HepG2 (cell line): ENCODE data around the gene MXRA7. TPM values are rescaled to one million over a fixed set of nuclear protein-coding genes. Genes with fewer than 3 reads are reported as not detected.

ENCODE experiments used
- CHCHD3 ChIP-seq: sonication (generic); formaldehyde crosslinking; IDR thresholded peaks from 2 replicates; pipeline ENCODE4 v1.8.0; 2022; ENCODE audit warnings: mild to moderate bottlenecking, missing genetic modification reagents, moderate library complexity
- ERF ChIP-seq: IDR thresholded peaks from 2 replicates; pipeline ENCODE4 v1.6.1; 2018; ENCODE audit warnings: missing biosample characterization, missing genetic modification reagents
- FOSL1 ChIP-seq: sonication (generic); formaldehyde crosslinking; IDR thresholded peaks from 2 replicates; pipeline ENCODE4 v1.9.0; 2021; ENCODE audit warnings: missing genetic modification reagents, borderline replicate concordance
- GTF3A ChIP-seq: sonication (generic); formaldehyde crosslinking; conservative IDR thresholded peaks from 2 replicates; pipeline ENCODE4 v1.4.0; 2020; ENCODE audit warnings: mild to moderate bottlenecking, missing genetic modification reagents
- SMAD1 ChIP-seq: sonication (generic); formaldehyde crosslinking; IDR thresholded peaks from 2 replicates; pipeline ENCODE4 v1.4.0; 2020; ENCODE audit warnings: missing genetic modification reagents, low read depth, mild to moderate bottlenecking, borderline replicate concordance
- TBP ChIP-seq: sonication (generic); formaldehyde crosslinking; IDR thresholded peaks from 2 replicates; pipeline ENCODE4 v1.5.0; 2020; ENCODE audit warnings: missing genetic modification reagents
- U2AF2 ChIP-seq: fragments of 200-400 bp; formaldehyde crosslinking; IDR thresholded peaks from 2 replicates; pipeline ENCODE4 v1.6.1; 2017; ENCODE audit warnings: low read depth, mild to moderate bottlenecking, low read length
- ZNF333 ChIP-seq: sonication (generic); formaldehyde crosslinking; IDR thresholded peaks from 2 replicates; pipeline ENCODE4 v1.4.0; 2020; ENCODE audit warnings: mild to moderate bottlenecking, missing genetic modification reagents, borderline replicate concordance
- ZNF337 ChIP-seq: sonication (generic); formaldehyde crosslinking; IDR thresholded peaks from 2 replicates; pipeline ENCODE4 v1.5.1; 2020; ENCODE audit warnings: missing genetic modification reagents, low read depth, mild to moderate bottlenecking, borderline replicate concordance
- ZNF407 ChIP-seq: sonication (generic); formaldehyde crosslinking; IDR thresholded peaks from one replicate; pipeline ENCODE4 v1.5.1; 2020; ENCODE audit warnings: mild to moderate bottlenecking, missing genetic modification reagents; ENCODE audit errors: not compliant biosample characterization
- ZNF484 ChIP-seq: sonication (generic); formaldehyde crosslinking; IDR thresholded peaks from 2 replicates; pipeline ENCODE4 v1.5.1; 2020; ENCODE audit warnings: mild to moderate bottlenecking, low read depth, missing genetic modification reagents, borderline replicate concordance
- ZNF510 ChIP-seq: sonication (generic); formaldehyde crosslinking; IDR thresholded peaks from 2 replicates; pipeline ENCODE4 v1.4.0; 2020; ENCODE audit warnings: low read depth, mild to moderate bottlenecking, missing genetic modification reagents
- ZNF670 ChIP-seq: sonication (generic); formaldehyde crosslinking; IDR thresholded peaks from 2 replicates; pipeline ENCODE4 v1.8.0; 2022; ENCODE audit warnings: mild to moderate bottlenecking, missing genetic modification reagents, borderline replicate concordance
- polyA plus RNA-seq, 8 experiments: library from polyadenylated mRNA; depleted of rRNA in 3 of 8; stranded (reverse) in 7 of 8; unstranded in 1 of 8; fragments of >200 nt; fragmentation: Illumina TruSeq in 4 of 8; extraction: Trizol in 4 of 8; gene quantifications; 2 replicates each; pipeline versions ENCODE4 v1.2.1 to v1.2.3, GENCODE V29; 2011 to 2016; ENCODE audit warnings: low read depth in 4 of 8, missing spikeins in 1 of 8, mixed read lengths in 1 of 8; ENCODE audit not compliant: insufficient read depth in 1 of 8
- total RNA-seq, 5 experiments: library from RNA; depleted of rRNA; stranded (reverse); fragments of >200 nt; fragmentation: Illumina TruSeq; extraction: Trizol; gene quantifications; 2 replicates each; pipeline ENCODE4 v1.2.3, GENCODE V29; 2016; ENCODE audit warnings: low read depth in 1 of 5
- TF ChIP-seq, protein P1 (sequence below): sonication (generic); formaldehyde crosslinking; IDR thresholded peaks from 2 replicates; pipeline ENCODE4 v1.4.0; 2020; ENCODE audit warnings: mild to moderate bottlenecking, missing genetic modification reagents, borderline replicate concordance
- TF ChIP-seq, protein P2 (sequence below): sonication (generic); formaldehyde crosslinking; IDR thresholded peaks from 2 replicates; pipeline ENCODE4 v1.8.0; 2022; ENCODE audit warnings: mild to moderate bottlenecking, missing genetic modification reagents, moderate library complexity

MXRA7 gene
- total and polyA plus RNA-seq, 2 of the 13 experiments (the other 11 are each of a cell fraction or from before 2014, with no cell fraction given) = 44.8 to 112 TPM

DNA sequence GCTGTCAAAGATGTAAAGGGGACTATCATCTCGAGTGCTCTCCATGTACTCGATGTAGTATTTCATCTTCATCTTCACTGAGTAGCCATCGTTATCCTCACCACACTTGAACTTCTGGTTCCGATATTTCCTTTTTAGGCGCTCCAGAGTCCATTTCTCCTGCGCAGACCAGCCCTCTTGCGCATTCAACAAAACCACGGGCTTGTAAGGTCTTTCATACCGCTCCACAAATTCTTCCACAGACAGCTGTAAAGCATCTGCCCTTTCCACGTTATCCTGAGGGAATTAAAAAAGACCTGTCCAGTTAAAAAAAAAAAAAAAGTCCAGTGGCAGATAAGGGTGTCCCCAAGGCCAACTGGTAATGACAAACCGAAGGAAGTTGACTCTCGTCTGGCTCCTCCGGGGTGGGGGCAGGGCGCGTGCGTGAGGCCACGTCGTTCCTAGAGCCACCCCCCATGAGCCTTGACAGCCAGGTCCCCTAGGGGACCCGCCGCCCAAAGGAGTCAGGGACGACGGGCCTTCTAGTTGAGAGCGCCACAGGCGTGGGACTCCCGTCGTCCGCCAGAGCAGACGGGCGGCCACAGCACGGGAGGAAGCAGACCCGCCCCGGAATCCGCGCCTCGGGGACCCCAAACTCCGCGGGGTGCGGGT, 14.9 kb upstream of the MXRA7 start (continued):
- peak; percentile 86 for TF ChIP-seq ZNF407 (CRISPR knock-in tag)
- TF ChIP-seq GTF3A (CRISPR knock-in tag) = no peak
- no peak for TF ChIP-seq SMAD1 (CRISPR knock-in tag)
- TF ChIP-seq ZNF510 (CRISPR knock-in tag) = no peak
- no peak; the same call in 1 of the 2 replicates for TF ChIP-seq ERF (CRISPR knock-in tag)
- no peak for TF ChIP-seq CHCHD3 (CRISPR knock-in tag)
- no peak for TF ChIP-seq ZNF337
- TF ChIP-seq, protein P1, sequence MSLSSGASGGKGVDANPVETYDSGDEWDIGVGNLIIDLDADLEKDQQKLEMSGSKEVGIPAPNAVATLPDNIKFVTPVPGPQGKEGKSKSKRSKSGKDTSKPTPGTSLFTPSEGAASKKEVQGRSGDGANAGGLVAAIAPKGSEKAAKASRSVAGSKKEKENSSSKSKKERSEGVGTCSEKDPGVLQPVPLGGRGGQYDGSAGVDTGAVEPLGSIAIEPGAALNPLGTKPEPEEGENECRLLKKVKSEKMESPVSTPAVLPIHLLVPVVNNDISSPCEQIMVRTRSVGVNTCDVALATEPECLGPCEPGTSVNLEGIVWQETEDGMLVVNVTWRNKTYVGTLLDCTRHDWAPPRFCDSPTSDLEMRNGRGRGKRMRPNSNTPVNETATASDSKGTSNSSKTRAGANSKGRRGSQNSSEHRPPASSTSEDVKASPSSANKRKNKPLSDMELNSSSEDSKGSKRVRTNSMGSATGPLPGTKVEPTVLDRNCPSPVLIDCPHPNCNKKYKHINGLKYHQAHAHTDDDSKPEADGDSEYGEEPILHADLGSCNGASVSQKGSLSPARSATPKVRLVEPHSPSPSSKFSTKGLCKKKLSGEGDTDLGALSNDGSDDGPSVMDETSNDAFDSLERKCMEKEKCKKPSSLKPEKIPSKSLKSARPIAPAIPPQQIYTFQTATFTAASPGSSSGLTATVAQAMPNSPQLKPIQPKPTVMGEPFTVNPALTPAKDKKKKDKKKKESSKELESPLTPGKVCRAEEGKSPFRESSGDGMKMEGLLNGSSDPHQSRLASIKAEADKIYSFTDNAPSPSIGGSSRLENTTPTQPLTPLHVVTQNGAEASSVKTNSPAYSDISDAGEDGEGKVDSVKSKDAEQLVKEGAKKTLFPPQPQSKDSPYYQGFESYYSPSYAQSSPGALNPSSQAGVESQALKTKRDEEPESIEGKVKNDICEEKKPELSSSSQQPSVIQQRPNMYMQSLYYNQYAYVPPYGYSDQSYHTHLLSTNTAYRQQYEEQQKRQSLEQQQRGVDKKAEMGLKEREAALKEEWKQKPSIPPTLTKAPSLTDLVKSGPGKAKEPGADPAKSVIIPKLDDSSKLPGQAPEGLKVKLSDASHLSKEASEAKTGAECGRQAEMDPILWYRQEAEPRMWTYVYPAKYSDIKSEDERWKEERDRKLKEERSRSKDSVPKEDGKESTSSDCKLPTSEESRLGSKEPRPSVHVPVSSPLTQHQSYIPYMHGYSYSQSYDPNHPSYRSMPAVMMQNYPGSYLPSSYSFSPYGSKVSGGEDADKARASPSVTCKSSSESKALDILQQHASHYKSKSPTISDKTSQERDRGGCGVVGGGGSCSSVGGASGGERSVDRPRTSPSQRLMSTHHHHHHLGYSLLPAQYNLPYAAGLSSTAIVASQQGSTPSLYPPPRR (CRISPR knock-in tag) = peak; percentile 5; the same call in 1 of the 2 replicates
- no peak for TF ChIP-seq U2AF2
- TF ChIP-seq, protein P2, sequence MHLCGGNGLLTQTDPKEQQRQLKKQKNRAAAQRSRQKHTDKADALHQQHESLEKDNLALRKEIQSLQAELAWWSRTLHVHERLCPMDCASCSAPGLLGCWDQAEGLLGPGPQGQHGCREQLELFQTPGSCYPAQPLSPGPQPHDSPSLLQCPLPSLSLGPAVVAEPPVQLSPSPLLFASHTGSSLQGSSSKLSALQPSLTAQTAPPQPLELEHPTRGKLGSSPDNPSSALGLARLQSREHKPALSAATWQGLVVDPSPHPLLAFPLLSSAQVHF (CRISPR knock-in tag) = 0 out of 2 replicates have a peak, but pooled peaks have one; percentile 30
- TF ChIP-seq TBP (CRISPR knock-in tag) = no peak
- TF ChIP-seq ZNF333 (CRISPR knock-in tag) = no peak; the same call in 1 of the 2 replicates
- peak; percentile 74; the same call in 1 of the 2 replicates for TF ChIP-seq ZNF670 (CRISPR knock-in tag)
- no peak for TF ChIP-seq FOSL1 (CRISPR knock-in tag)
- no peak for TF ChIP-seq ZNF484 (CRISPR knock-in tag)
